GM23338 (cell line): ENCODE measurements around the gene FBXW7. TPM values are rescaled to one million over a fixed set of nuclear protein-coding genes. Genes with fewer than 3 reads are reported as not detected.

ENCODE experiments used
- ATAC-seq: fragments of 200-7000 bp; cut with Tn5 transposase; 3 replicates; pipeline ENCODE4 v1.9.1; 2020
- DNase-seq: peaks from one replicate; pipeline ENCODE4 v3.0.0-alpha.2; 2015; ENCODE audit warnings: low spot score
- H2AFZ ChIP-seq: fragments of 200-600 bp; sonication (generic); 2 replicates; pipeline ENCODE4 v1.8.0; 2016; ENCODE audit warnings: antibody characterized with exemption, mild to moderate bottlenecking, moderate library complexity
- H3F3A ChIP-seq: fragments of 200-600 bp; sonication (generic); replicated peaks from 2 replicates; pipeline ENCODE4 v1.8.0; 2017; ENCODE audit warnings: antibody characterized with exemption, mixed run types, low read depth
- H3K27ac ChIP-seq: fragments of 200-600 bp; sonication (generic); 2 replicates; pipeline ENCODE4 v1.6.1; 2016; ENCODE audit warnings: low read depth
- H3K27me3 ChIP-seq: fragments of 200-600 bp; sonication (generic); 2 replicates; pipeline ENCODE4 v1.8.0; 2016; ENCODE audit warnings: mild to moderate bottlenecking, mixed run types, moderate library complexity; ENCODE audit not compliant: insufficient read depth
- H3K36me3 ChIP-seq: fragments of 200-600 bp; sonication (generic); 2 replicates; pipeline ENCODE4 v1.8.0; 2016; ENCODE audit warnings: mild to moderate bottlenecking; ENCODE audit not compliant: insufficient read depth
- H3K4me1 ChIP-seq: fragments of 200-600 bp; sonication (generic); 2 replicates; pipeline ENCODE4 v1.8.0; 2016; ENCODE audit warnings: mild to moderate bottlenecking, moderate library complexity; ENCODE audit not compliant: insufficient read depth
- H3K4me2 ChIP-seq: fragments of 200-600 bp; sonication (generic); 2 replicates; pipeline ENCODE4 v1.7.1; 2017; ENCODE audit warnings: mixed run types
- H3K4me3 ChIP-seq: fragments of 200-600 bp; sonication (generic); 2 replicates; pipeline ENCODE4 v1.6.1; 2016; ENCODE audit warnings: mixed run types
- H3K79me2 ChIP-seq: fragments of 200-600 bp; sonication (generic); replicated peaks from 2 replicates; pipeline ENCODE4 v1.8.0; 2017; ENCODE audit warnings: mild to moderate bottlenecking; ENCODE audit not compliant: insufficient read depth
- H3K9me2 ChIP-seq: fragments of 200-600 bp; sonication (generic); 2 replicates; pipeline ENCODE4 v1.8.0; 2017; ENCODE audit not compliant: insufficient read depth
- H4K20me1 ChIP-seq: fragments of 200-600 bp; sonication (generic); replicated peaks from 2 replicates; pipeline ENCODE4 v1.8.0; 2017; ENCODE audit warnings: mild to moderate bottlenecking; ENCODE audit not compliant: insufficient read depth
- H3K27ac Mint-ChIP-seq: 2 replicates; pipeline ENCODE4 v1.8.0; 2020; ENCODE audit warnings: inconsistent platforms, mild to moderate bottlenecking, moderate library complexity, mixed read lengths
- H3K27me3 Mint-ChIP-seq: 3 replicates; pipeline ENCODE4 v1.8.0; 2022; ENCODE audit warnings: low read depth, mild to moderate bottlenecking, moderate library complexity, mixed read lengths, inconsistent platforms; ENCODE audit not compliant: insufficient read depth, poor library complexity
- H3K36me3 Mint-ChIP-seq: 3 replicates; pipeline ENCODE4 v1.8.0; 2021; ENCODE audit warnings: low read depth, mild to moderate bottlenecking, inconsistent platforms, moderate library complexity, mixed read lengths
- H3K4me1 Mint-ChIP-seq: 3 replicates; pipeline ENCODE4 v1.8.0; 2020; ENCODE audit warnings: mild to moderate bottlenecking, inconsistent platforms, mixed read lengths
- H3K4me3 Mint-ChIP-seq: 3 replicates; pipeline ENCODE4 v1.8.0; 2021; ENCODE audit warnings: moderate library complexity, mild to moderate bottlenecking, inconsistent platforms, mixed read lengths
- H3K9me3 Mint-ChIP-seq: 3 replicates; pipeline ENCODE4 v1.8.0; 2020; ENCODE audit warnings: moderate library complexity, mild to moderate bottlenecking, inconsistent platforms, mixed read lengths
- CREB1 ChIP-seq: fragments of 250-450 bp; sonication (Bioruptor Pico); IDR thresholded peaks from 2 replicates; pipeline ENCODE4 v1.5.0; 2020; ENCODE audit warnings: low read depth, mild to moderate bottlenecking, moderate library complexity
- EZH2 ChIP-seq: fragments of 200-600 bp; sonication (generic); IDR thresholded peaks from one replicate; pipeline ENCODE4 v1.8.0; 2017; ENCODE audit warnings: antibody characterized with exemption, mild to moderate bottlenecking, low read depth; ENCODE audit not compliant: unreplicated experiment
- EZH2phosphoT487 ChIP-seq: fragments of 200-600 bp; sonication (generic); IDR thresholded peaks from one replicate; pipeline ENCODE4 v1.8.1; 2018; ENCODE audit warnings: antibody characterized with exemption; ENCODE audit not compliant: unreplicated experiment
- JUNB ChIP-seq: IDR thresholded peaks from one replicate; pipeline ENCODE4 v1.6.1; 2016; ENCODE audit warnings: antibody characterized with exemption; ENCODE audit not compliant: unreplicated experiment
- NANOG ChIP-seq: IDR thresholded peaks from 2 replicates; pipeline ENCODE4 v1.6.1; 2016; ENCODE audit warnings: antibody characterized with exemption, borderline replicate concordance
- POLR2AphosphoS5 ChIP-seq: IDR thresholded peaks from 2 replicates; pipeline ENCODE4 v1.6.1; 2016; ENCODE audit warnings: antibody characterized with exemption, low read depth
- STAT1 ChIP-seq: IDR thresholded peaks from one replicate; pipeline ENCODE4 v1.6.1; 2016; ENCODE audit warnings: antibody characterized with exemption; ENCODE audit not compliant: unreplicated experiment
- ZNF114 ChIP-seq: fragments of 250-450 bp; sonication (Bioruptor Pico); IDR thresholded peaks from 2 replicates; pipeline ENCODE4 v1.5.0; 2020; ENCODE audit warnings: mild to moderate bottlenecking, moderate library complexity
- ZNF331 ChIP-seq: fragments of 250-450 bp; sonication (Bioruptor Pico); IDR thresholded peaks from 2 replicates; pipeline ENCODE4 v1.5.0; 2020; ENCODE audit warnings: low read depth, mild to moderate bottlenecking, moderate library complexity
- polyA plus RNA-seq: library from polyadenylated mRNA; unstranded; fragments of >200 nt; fragmentation: Nextera tagmentation; extraction: Ambion mirVana; gene quantifications from 2 replicates; pipeline ENCODE4 v1.2.1, GENCODE V29; 2016
- total RNA-seq: library from RNA; depleted of rRNA; stranded (reverse); fragments of >200 nt; shearing (Covaris generic); gene quantifications from 2 replicates; pipeline ENCODE4 v1.2.3, GENCODE V29; 2014
- TF ChIP-seq, protein P1 (sequence below): IDR thresholded peaks from 2 replicates; pipeline ENCODE4 v1.6.1; 2016; ENCODE audit warnings: antibody characterized with exemption
- TF ChIP-seq, protein P2 (sequence below): fragments of 250-450 bp; sonication (Bioruptor Pico); IDR thresholded peaks from 2 replicates; pipeline ENCODE4 v1.5.0; 2020; ENCODE audit warnings: mild to moderate bottlenecking, moderate library complexity
- TF ChIP-seq, protein P3 (sequence below): IDR thresholded peaks from one replicate; pipeline ENCODE4 v1.6.1; 2018; ENCODE audit warnings: antibody characterized with exemption; ENCODE audit not compliant: unreplicated experiment
- TF ChIP-seq, protein P4 (sequence below), 2 experiments: fragments of 200-600 bp in 1 of 2; sonication (generic) in 1 of 2; conservative IDR thresholded peaks; 2 replicates each; pipeline versions ENCODE4 v1.5.1 to v1.6.1; 2016 to 2017; ENCODE audit warnings: antibody characterized with exemption in 2 of 2, low read depth in 2 of 2, mild to moderate bottlenecking in 2 of 2, moderate library complexity in 1 of 2

FBXW7 gene
- total and polyA plus RNA-seq, 2 experiments from 2014 or later: 25.8 to 34.7 TPM

GRCh38 chr4:152431291-152431690 is 104.6 kb downstream of the FBXW7 start:
- ATAC-seq (peak; percentile 41), DNase-seq (no peak)
- H3K9me2 ChIP-seq: no peaks in the 10 kb centered on the region
- H3K36me3 ChIP-seq: no peaks in the 10 kb centered on the region
- TF ChIP-seq ZNF331: no peak
- no peak for TF ChIP-seq EZH2
- no peak for TF ChIP-seq POLR2AphosphoS5
- no peak for TF ChIP-seq ZNF114 (CRISPR knock-in tag)
- no peak for TF ChIP-seq NANOG
- TF ChIP-seq CREB1 (CRISPR knock-in tag): no peak
- TF ChIP-seq, protein P1, sequence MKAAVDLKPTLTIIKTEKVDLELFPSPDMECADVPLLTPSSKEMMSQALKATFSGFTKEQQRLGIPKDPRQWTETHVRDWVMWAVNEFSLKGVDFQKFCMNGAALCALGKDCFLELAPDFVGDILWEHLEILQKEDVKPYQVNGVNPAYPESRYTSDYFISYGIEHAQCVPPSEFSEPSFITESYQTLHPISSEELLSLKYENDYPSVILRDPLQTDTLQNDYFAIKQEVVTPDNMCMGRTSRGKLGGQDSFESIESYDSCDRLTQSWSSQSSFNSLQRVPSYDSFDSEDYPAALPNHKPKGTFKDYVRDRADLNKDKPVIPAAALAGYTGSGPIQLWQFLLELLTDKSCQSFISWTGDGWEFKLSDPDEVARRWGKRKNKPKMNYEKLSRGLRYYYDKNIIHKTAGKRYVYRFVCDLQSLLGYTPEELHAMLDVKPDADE: no peak
- TF ChIP-seq, protein P2, sequence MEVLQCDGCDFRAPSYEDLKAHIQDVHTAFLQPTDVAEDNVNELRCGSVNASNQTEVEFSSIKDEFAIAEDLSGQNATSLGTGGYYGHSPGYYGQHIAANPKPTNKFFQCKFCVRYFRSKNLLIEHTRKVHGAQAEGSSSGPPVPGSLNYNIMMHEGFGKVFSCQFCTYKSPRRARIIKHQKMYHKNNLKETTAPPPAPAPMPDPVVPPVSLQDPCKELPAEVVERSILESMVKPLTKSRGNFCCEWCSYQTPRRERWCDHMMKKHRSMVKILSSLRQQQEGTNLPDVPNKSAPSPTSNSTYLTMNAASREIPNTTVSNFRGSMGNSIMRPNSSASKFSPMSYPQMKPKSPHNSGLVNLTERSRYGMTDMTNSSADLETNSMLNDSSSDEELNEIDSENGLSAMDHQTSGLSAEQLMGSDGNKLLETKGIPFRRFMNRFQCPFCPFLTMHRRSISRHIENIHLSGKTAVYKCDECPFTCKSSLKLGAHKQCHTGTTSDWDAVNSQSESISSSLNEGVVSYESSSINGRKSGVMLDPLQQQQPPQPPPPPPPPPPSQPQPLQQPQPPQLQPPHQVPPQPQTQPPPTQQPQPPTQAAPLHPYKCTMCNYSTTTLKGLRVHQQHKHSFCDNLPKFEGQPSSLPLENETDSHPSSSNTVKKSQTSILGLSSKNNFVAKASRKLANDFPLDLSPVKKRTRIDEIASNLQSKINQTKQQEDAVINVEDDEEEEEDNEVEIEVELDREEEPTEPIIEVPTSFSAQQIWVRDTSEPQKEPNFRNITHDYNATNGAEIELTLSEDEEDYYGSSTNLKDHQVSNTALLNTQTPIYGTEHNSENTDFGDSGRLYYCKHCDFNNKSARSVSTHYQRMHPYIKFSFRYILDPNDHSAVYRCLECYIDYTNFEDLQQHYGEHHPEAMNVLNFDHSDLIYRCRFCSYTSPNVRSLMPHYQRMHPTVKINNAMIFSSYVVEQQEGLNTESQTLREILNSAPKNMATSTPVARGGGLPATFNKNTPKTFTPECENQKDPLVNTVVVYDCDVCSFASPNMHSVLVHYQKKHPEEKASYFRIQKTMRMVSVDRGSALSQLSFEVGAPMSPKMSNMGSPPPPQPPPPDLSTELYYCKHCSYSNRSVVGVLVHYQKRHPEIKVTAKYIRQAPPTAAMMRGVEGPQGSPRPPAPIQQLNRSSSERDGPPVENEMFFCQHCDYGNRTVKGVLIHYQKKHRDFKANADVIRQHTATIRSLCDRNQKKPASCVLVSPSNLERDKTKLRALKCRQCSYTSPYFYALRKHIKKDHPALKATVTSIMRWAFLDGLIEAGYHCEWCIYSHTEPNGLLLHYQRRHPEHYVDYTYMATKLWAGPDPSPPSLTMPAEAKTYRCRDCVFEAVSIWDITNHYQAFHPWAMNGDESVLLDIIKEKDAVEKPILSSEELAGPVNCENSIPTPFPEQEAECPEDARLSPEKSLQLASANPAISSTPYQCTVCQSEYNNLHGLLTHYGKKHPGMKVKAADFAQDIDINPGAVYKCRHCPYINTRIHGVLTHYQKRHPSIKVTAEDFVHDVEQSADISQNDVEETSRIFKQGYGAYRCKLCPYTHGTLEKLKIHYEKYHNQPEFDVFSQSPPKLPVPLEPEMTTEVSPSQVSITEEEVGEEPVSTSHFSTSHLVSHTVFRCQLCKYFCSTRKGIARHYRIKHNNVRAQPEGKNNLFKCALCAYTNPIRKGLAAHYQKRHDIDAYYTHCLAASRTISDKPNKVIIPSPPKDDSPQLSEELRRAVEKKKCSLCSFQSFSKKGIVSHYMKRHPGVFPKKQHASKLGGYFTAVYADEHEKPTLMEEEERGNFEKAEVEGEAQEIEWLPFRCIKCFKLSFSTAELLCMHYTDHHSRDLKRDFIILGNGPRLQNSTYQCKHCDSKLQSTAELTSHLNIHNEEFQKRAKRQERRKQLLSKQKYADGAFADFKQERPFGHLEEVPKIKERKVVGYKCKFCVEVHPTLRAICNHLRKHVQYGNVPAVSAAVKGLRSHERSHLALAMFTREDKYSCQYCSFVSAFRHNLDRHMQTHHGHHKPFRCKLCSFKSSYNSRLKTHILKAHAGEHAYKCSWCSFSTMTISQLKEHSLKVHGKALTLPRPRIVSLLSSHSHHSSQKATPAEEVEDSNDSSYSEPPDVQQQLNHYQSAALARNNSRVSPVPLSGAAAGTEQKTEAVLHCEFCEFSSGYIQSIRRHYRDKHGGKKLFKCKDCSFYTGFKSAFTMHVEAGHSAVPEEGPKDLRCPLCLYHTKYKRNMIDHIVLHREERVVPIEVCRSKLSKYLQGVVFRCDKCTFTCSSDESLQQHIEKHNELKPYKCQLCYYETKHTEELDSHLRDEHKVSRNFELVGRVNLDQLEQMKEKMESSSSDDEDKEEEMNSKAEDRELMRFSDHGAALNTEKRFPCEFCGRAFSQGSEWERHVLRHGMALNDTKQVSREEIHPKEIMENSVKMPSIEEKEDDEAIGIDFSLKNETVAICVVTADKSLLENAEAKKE (CRISPR knock-in tag): no peak
- no peak for TF ChIP-seq EZH2phosphoT487
- TF ChIP-seq, protein P3, sequence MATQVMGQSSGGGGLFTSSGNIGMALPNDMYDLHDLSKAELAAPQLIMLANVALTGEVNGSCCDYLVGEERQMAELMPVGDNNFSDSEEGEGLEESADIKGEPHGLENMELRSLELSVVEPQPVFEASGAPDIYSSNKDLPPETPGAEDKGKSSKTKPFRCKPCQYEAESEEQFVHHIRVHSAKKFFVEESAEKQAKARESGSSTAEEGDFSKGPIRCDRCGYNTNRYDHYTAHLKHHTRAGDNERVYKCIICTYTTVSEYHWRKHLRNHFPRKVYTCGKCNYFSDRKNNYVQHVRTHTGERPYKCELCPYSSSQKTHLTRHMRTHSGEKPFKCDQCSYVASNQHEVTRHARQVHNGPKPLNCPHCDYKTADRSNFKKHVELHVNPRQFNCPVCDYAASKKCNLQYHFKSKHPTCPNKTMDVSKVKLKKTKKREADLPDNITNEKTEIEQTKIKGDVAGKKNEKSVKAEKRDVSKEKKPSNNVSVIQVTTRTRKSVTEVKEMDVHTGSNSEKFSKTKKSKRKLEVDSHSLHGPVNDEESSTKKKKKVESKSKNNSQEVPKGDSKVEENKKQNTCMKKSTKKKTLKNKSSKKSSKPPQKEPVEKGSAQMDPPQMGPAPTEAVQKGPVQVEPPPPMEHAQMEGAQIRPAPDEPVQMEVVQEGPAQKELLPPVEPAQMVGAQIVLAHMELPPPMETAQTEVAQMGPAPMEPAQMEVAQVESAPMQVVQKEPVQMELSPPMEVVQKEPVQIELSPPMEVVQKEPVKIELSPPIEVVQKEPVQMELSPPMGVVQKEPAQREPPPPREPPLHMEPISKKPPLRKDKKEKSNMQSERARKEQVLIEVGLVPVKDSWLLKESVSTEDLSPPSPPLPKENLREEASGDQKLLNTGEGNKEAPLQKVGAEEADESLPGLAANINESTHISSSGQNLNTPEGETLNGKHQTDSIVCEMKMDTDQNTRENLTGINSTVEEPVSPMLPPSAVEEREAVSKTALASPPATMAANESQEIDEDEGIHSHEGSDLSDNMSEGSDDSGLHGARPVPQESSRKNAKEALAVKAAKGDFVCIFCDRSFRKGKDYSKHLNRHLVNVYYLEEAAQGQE: no peak
- no peak for TF ChIP-seq STAT1
- TF ChIP-seq, protein P4, sequence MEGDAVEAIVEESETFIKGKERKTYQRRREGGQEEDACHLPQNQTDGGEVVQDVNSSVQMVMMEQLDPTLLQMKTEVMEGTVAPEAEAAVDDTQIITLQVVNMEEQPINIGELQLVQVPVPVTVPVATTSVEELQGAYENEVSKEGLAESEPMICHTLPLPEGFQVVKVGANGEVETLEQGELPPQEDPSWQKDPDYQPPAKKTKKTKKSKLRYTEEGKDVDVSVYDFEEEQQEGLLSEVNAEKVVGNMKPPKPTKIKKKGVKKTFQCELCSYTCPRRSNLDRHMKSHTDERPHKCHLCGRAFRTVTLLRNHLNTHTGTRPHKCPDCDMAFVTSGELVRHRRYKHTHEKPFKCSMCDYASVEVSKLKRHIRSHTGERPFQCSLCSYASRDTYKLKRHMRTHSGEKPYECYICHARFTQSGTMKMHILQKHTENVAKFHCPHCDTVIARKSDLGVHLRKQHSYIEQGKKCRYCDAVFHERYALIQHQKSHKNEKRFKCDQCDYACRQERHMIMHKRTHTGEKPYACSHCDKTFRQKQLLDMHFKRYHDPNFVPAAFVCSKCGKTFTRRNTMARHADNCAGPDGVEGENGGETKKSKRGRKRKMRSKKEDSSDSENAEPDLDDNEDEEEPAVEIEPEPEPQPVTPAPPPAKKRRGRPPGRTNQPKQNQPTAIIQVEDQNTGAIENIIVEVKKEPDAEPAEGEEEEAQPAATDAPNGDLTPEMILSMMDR (conservative IDR thresholded peaks at IDR 0.05; ENCODE audit: low read depth in 2 of 2): no peak
- TF ChIP-seq JUNB: no peak
- peak overlapping the region; percentile 28; the same call in 1 of the 2 replicates for H3K27ac ChIP-seq
- no peaks in the 10 kb centered on the region; the same call in 1 of the 2 replicates for H4K20me1 ChIP-seq
- H3K27me3 ChIP-seq: no peaks in the 10 kb centered on the region
- Mint-ChIP-seq H3K27me3 (peaks cover 1% of the 10 kb centered on the region), H3K4me3 (no peak overlapping the region), H3K9me3 (no peaks in the 10 kb centered on the region), H3K36me3 (no peaks in the 10 kb centered on the region), H3K27ac (peak overlapping the region; percentile 65), H3K4me1 (peaks cover 42% of the 10 kb centered on the region)
- 0 out of 2 replicates have a peak overlapping the region, but pooled peaks have one; percentile 23 for H3K4me2 ChIP-seq
- no peak overlapping the region for H3K4me3 ChIP-seq
- no peaks in the 10 kb centered on the region for H3F3A ChIP-seq
- peaks cover 49% of the 10 kb centered on the region for H3K79me2 ChIP-seq
- H3K4me1 ChIP-seq: peaks cover 30% of the 10 kb centered on the region
- H2AFZ ChIP-seq: no peak overlapping the region
